HG02623 (cell line): ENCODE data around the gene ASTL.
A peak's percentile ranks its signal among the peaks of the same experiment; 100 is the strongest.
"Not testable (repeated sequence)": the region's sequence is repeated elsewhere in the genome, so short reads cannot be mapped to it uniquely, and the experiment has no call there.

Experiments
- ATAC-seq: cut with Tn5 transposase; IDR thresholded peaks from one replicate; pipeline ENCODE4 v1.9.1; 2021; ENCODE audit warnings: moderate library complexity; ENCODE audit not compliant: unreplicated experiment

Gene ASTL

GRCh38 chr2:96138179-96139145 lies at the start of gene ASTL:
Gene ASTL (minus strand): TSS chr2:96138502. CDS start chr2:96138436, 66 bp downstream.
- no peak for ATAC-seq

- ATAC-seq: no peak
These were observed 48.3 kb upstream of the ASTL start for GRCh38 chr2:96186562-96186961.

- ATAC-seq: no peak
These were observed 47.2 kb upstream of the ASTL start for GRCh38 chr2:96185516-96185915.

- no peak for ATAC-seq
These were observed 46.7 kb upstream of the ASTL start for GRCh38 chr2:96184989-96185388.

GRCh38 chr2:96184188-96184587 lies 45.9 kb upstream of the ASTL start:
- ATAC-seq: no peak

- no peak for ATAC-seq
These were observed 43.2 kb upstream of the ASTL start for GRCh38 chr2:96181529-96181928.

GRCh38 chr2:96180521-96180920 lies 42.2 kb upstream of the ASTL start:
- ATAC-seq: no peak

GRCh38 chr2:96180002-96180401 lies 41.7 kb upstream of the ASTL start:
- ATAC-seq: no peak

GRCh38 chr2:96176661-96177060 lies 38.4 kb upstream of the ASTL start:
- ATAC-seq: no peak

GRCh38 chr2:96175951-96176350 lies 37.6 kb upstream of the ASTL start:
- ATAC-seq: no peak

- ATAC-seq: peak; percentile 49
These were observed 36.2 kb upstream of the ASTL start for GRCh38 chr2:96174251-96175144.

- ATAC-seq: no peak
These were observed 33.5 kb upstream of the ASTL start for GRCh38 chr2:96171831-96172230.

GRCh38 chr2:96170626-96171025 lies 32.3 kb upstream of the ASTL start:
- no peak for ATAC-seq

GRCh38 chr2:96169868-96170507 lies 31.7 kb upstream of the ASTL start:
- no peak for ATAC-seq

- ATAC-seq: no peak
These were observed 29.2 kb upstream of the ASTL start for GRCh38 chr2:96167407-96168013.

GRCh38 chr2:96164459-96165184 lies 26.3 kb upstream of the ASTL start:
- peak; percentile 66 for ATAC-seq

GRCh38 chr2:96163768-96164429 lies 25.6 kb upstream of the ASTL start:
- peak; percentile 54 for ATAC-seq

GRCh38 chr2:96163415-96163767 lies 25.1 kb upstream of the ASTL start:
- ATAC-seq: no peak

- ATAC-seq: no peak
These were observed 23.6 kb upstream of the ASTL start for GRCh38 chr2:96161898-96162297.

GRCh38 chr2:96160366-96160765 lies 22.1 kb upstream of the ASTL start:
- not testable (repeated sequence) for ATAC-seq
